IPS DF 19.7 (cell line): ENCODE measurements around the gene ZNF473.
"Not testable (repeated sequence)": the region's sequence is repeated elsewhere in the genome, so short reads cannot be mapped to it uniquely, and the experiment has no call there.

ENCODE experiments used
- DNase-seq: peaks from one replicate; pipeline ENCODE4 v3.0.0-alpha.2; 2013; ENCODE audit warnings: low read depth, low spot score

Gene ZNF473

GRCh38 chr19:50098892-50099291 lies 73.1 kb downstream of the ZNF473 start:
- not testable (repeated sequence) for DNase-seq

- DNase-seq: not testable (repeated sequence)
These were observed 73.9 kb downstream of the ZNF473 start for GRCh38 chr19:50099696-50100095.

GRCh38 chr19:50100946-50101345 lies 75.1 kb downstream of the ZNF473 start:
- DNase-seq: not testable (repeated sequence)
